Thoracic aorta (tissue), 2 donors: ENCODE measurements around the gene TNFSF15. TPM values are rescaled to one million over a fixed set of nuclear protein-coding genes. Genes with fewer than 3 reads are reported as not detected.
A peak's percentile ranks its signal among the peaks of the same experiment; 100 is the strongest.

Experiments
- ATAC-seq: fragments of 150-250 bp; one replicate; pipeline ENCODE4 v1.8.0; 2017; ENCODE audit warnings: low read depth; ENCODE audit not compliant: insufficient number of reproducible peaks, low FRiP score
- DNase-seq: peaks from one replicate; pipeline ENCODE4 v3.0.0-alpha.2; 2020; ENCODE audit warnings: low spot score
- H3K27ac ChIP-seq, 2 donors: fragments of 200-600 bp; sonication (generic); 1 replicate in 1 of 2; 2 replicates in 1 of 2; pipeline ENCODE4 v1.5.1; 2016; ENCODE audit warnings: mild to moderate bottlenecking in 2 of 2, moderate library complexity in 2 of 2
- H3K27me3 ChIP-seq: fragments of 200-600 bp; sonication (generic); replicated peaks from 2 replicates; pipeline ENCODE4 v1.6.0; 2016; ENCODE audit warnings: mild to moderate bottlenecking; ENCODE audit not compliant: insufficient read depth
- H3K36me3 ChIP-seq: fragments of 200-600 bp; sonication (generic); one replicate; pipeline ENCODE4 v1.5.1; 2016
- H3K4me1 ChIP-seq, 2 donors: fragments of 200-600 bp; sonication (generic); 1 replicate in 1 of 2; 2 replicates in 1 of 2; pipeline versions ENCODE4 v1.5.1 to v1.6.0; 2016; ENCODE audit warnings: low read depth in 2 of 2, mild to moderate bottlenecking in 1 of 2; ENCODE audit not compliant: control insufficient read depth in 1 of 2
- H3K4me3 ChIP-seq: fragments of 200-600 bp; sonication (generic); 2 replicates; pipeline ENCODE4 v1.5.1; 2016; ENCODE audit warnings: mild to moderate bottlenecking
- H3K9me3 ChIP-seq: fragments of 200-600 bp; sonication (generic); 2 replicates; pipeline ENCODE4 v1.5.1; 2016
- CTCF ChIP-seq: fragments of 200-600 bp; sonication (generic); IDR thresholded peaks from one replicate; pipeline ENCODE4 v1.5.1; 2019; ENCODE audit warnings: antibody characterized with exemption
- total RNA-seq, 2 donors: library from RNA; depleted of rRNA; stranded (reverse); fragments of >200 nt; gene quantifications; one replicate each; pipeline versions ENCODE4 v1.1.0 to v1.2.3, GENCODE V29; 2016

TNFSF15 gene
- total RNA-seq, 2 donors from 2014 or later, result 0.63 TPM; not detected in 1

DNA sequence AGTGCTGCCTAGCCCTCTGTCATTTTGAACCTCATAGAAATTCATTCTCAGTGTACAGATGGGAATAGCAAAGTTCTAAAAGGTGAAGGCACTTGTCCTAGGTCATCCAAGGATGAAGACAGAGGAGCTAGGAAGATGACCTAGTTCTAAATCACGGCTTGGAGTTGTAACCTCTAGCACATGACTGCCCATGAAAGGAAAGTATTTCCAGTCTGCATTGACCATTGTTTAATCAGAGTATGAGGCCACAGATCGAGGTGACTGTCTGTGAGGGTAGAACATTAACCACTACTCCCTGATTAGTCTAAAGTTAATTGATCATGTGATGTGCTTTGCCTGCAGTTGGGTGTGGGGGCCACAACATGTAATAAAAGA, 674 bp upstream of the TNFSF15 start:
- DNase-seq (no peak), ATAC-seq (no peak)
- no peak for TF ChIP-seq CTCF
- Histone ChIP-seq H3K4me3 (peak overlapping the region; percentile 12), H3K36me3 (no peaks in the 10 kb centered on the region), H3K27ac (no peak overlapping the region), H3K9me3 (no peaks in the 10 kb centered on the region), H3K4me1 (peaks cover 3 to 12% of the 10 kb centered on the region in 2 donors), H3K27me3 (no peaks in the 10 kb centered on the region)

- no peak for DNase-seq
- no peak overlapping the region for H3K27ac ChIP-seq
Measured at GRCh38 chr9:114804505-114804904, 1.3 kb downstream of the TNFSF15 start.

DNA sequence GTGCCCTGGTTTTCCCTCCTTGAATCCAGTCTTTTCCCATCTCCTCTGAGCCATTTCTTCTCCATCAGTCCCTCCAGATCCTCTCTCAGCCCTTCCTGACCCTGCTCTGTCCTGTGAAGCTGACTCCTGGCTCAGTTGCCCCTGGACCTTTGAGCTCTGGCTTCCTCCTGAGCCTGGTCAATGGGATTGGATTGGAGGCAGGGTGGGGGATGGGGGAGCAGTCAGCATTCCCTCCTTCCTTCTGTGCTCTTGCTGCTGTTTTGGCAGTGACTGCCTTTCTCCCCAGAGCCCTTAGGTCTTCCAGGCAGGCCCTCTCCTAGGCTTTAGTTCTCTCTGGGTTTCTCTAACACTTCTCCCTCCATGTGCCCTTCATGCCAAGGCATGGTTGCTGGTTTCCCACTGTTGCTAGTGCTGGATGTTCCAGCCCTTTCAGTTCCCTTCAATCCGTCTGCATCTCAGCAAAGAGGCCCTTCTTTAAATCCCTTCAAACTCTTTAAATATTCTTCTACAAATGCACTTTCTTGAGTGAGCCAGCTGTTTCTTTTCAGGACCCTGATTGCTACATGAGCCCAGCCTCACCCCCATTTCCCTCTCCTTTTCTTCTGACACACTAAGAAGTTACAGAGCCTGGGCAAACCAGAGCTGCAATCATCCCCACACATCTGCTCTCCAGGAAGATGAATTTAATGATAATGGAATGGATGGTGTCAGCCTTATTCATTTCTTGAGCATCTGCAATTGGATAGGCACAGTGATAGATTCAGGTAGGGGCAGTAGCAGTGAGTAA, 2.2 kb downstream of the TNFSF15 start:
- ATAC-seq (no peak), DNase-seq (no peak)
- Histone ChIP-seq H3K36me3 (no peaks in the 10 kb centered on the region), H3K4me1 (peaks cover 3 to 12% of the 10 kb centered on the region in 2 donors), H3K9me3 (no peaks in the 10 kb centered on the region), H3K27ac (no peak overlapping the region), H3K27me3 (no peaks in the 10 kb centered on the region), H3K4me3 (no peak overlapping the region)
- TF ChIP-seq CTCF, result no peak

More at GRCh38 chr9:114804505-114804904, 1.3 kb downstream of the TNFSF15 start:
- Histone ChIP-seq H3K9me3 (no peaks in the 10 kb centered on the region), H3K4me3 (no peak overlapping the region), H3K27me3 (no peaks in the 10 kb centered on the region), H3K4me1 (peaks cover 3 to 12% of the 10 kb centered on the region in 2 donors), H3K36me3 (no peaks in the 10 kb centered on the region)
- ATAC-seq, result no peak
- TF ChIP-seq CTCF, result no peak

GRCh38 chr9:114799925-114800324, 5.9 kb downstream of the TNFSF15 start:
- no peaks in the 10 kb centered on the region for H3K9me3 ChIP-seq
- H3K4me3 ChIP-seq, result no peak overlapping the region
- DNase-seq (no peak), ATAC-seq (no peak)
- H3K27ac ChIP-seq, result no peak overlapping the region
- TF ChIP-seq CTCF, result no peak
- H3K36me3 ChIP-seq, result no peaks in the 10 kb centered on the region
- no peaks in the 10 kb centered on the region for H3K27me3 ChIP-seq
- H3K4me1 ChIP-seq, result no peaks in the 10 kb centered on the region

GRCh38 chr9:114799441-114799840, 6.4 kb downstream of the TNFSF15 start:
- no peak for TF ChIP-seq CTCF
- no peak overlapping the region for H3K4me3 ChIP-seq
- H3K9me3 ChIP-seq, result no peaks in the 10 kb centered on the region
- ATAC-seq, result no peak
- no peak overlapping the region for H3K27ac ChIP-seq
- no peaks in the 10 kb centered on the region for H3K4me1 ChIP-seq
- H3K36me3 ChIP-seq, result no peaks in the 10 kb centered on the region
- no peak for DNase-seq
- no peaks in the 10 kb centered on the region for H3K27me3 ChIP-seq
